K562 (cell line): ENCODE data around the gene PLXNB2. TPM values are rescaled to one million over a fixed set of nuclear protein-coding genes. Genes with fewer than 3 reads are reported as not detected.
A peak's percentile ranks its signal among the peaks of the same experiment; 100 is the strongest.

ENCODE experiments used
- COPS2 ChIP-seq: fragments of 450-650 bp; conservative IDR thresholded peaks from 2 replicates; pipeline ENCODE4 v1.6.1; 2016; ENCODE audit warnings: mild to moderate bottlenecking, moderate library complexity
- CTBP1 ChIP-seq: fragments of 450-650 bp; IDR thresholded peaks from 2 replicates; pipeline ENCODE4 v1.6.1; 2016; ENCODE audit warnings: borderline replicate concordance
- DEAF1 ChIP-seq: fragments of 450-650 bp; formaldehyde crosslinking; IDR thresholded peaks from 2 replicates; pipeline ENCODE4 v1.4.0; 2020; ENCODE audit warnings: mild to moderate bottlenecking, moderate library complexity
- GTF2E2 ChIP-seq: fragments of 200-800 bp; sonication (Bioruptor generic); IDR thresholded peaks from 2 replicates; pipeline ENCODE4 v1.6.1; 2016; ENCODE audit warnings: missing genetic modification characterization, missing compliant biosample characterization
- KAT7 ChIP-seq: sonication (generic); formaldehyde crosslinking; IDR thresholded peaks from 2 replicates; pipeline ENCODE4 v1.8.0; 2022; ENCODE audit warnings: missing genetic modification reagents, mild to moderate bottlenecking, borderline replicate concordance
- NR4A1 ChIP-seq, 2 experiments: fragments of 250-450 bp in 1 of 2; fragments of 450-650 bp in 1 of 2; sonication (Bioruptor Pico) in 1 of 2; IDR thresholded peaks; 2 replicates each; pipeline versions ENCODE4 v1.4.0 to v1.6.1; 2016 to 2020; ENCODE audit warnings: mild to moderate bottlenecking in 2 of 2, missing compliant biosample characterization in 1 of 2, missing genetic modification characterization in 1 of 2, moderate library complexity in 1 of 2
- PCBP1 ChIP-seq: fragments of 200-400 bp; formaldehyde crosslinking; IDR thresholded peaks from 2 replicates; pipeline ENCODE4 v1.6.1; 2018; ENCODE audit warnings: mild to moderate bottlenecking, low read depth, low read length; ENCODE audit not compliant: poor library complexity, severe bottlenecking
- PRMT5 ChIP-seq: sonication (generic); formaldehyde crosslinking; IDR thresholded peaks from 2 replicates; pipeline ENCODE4 v1.5.0; 2020; ENCODE audit warnings: missing genetic modification reagents
- RNF2 ChIP-seq: sonication (generic); IDR thresholded peaks from 2 replicates; pipeline ENCODE4 v1.6.1; 2016
- SREBF1 ChIP-seq: fragments of 150-350 bp; IDR thresholded peaks from 2 replicates; pipeline ENCODE4 v1.6.1; 2014; ENCODE audit warnings: antibody characterized with exemption, low read depth, low read length, borderline replicate concordance
- SRSF1 ChIP-seq: fragments of 200-400 bp; formaldehyde crosslinking; IDR thresholded peaks from 2 replicates; pipeline ENCODE4 v1.6.1; 2017; ENCODE audit warnings: mild to moderate bottlenecking, low read depth, low read length, moderate library complexity
- TRIM25 ChIP-seq: fragments of 450-650 bp; IDR thresholded peaks from 2 replicates; pipeline ENCODE4 v1.7.0; 2016; ENCODE audit warnings: borderline replicate concordance
- ZBTB26 ChIP-seq: fragments of 450-650 bp; formaldehyde crosslinking; IDR thresholded peaks from 2 replicates; pipeline ENCODE4 v1.4.0; 2022; ENCODE audit warnings: missing genetic modification characterization
- ZNF12 ChIP-seq: sonication (generic); formaldehyde crosslinking; IDR thresholded peaks from 2 replicates; pipeline ENCODE4 v1.4.0; 2020; ENCODE audit warnings: mild to moderate bottlenecking, missing genetic modification reagents
- ZNF133 ChIP-seq: fragments of 250-450 bp; sonication (Bioruptor Pico); IDR thresholded peaks from 2 replicates; pipeline ENCODE4 v1.4.0; 2020; ENCODE audit warnings: mild to moderate bottlenecking
- ZNF134 ChIP-seq: fragments of 250-450 bp; sonication (Bioruptor Pico); conservative IDR thresholded peaks from 2 replicates; pipeline ENCODE4 v1.4.0; 2020
- ZNF197 ChIP-seq: fragments of 200-800 bp; sonication (Bioruptor generic); IDR thresholded peaks from 2 replicates; pipeline ENCODE4 v1.6.1; 2016; ENCODE audit warnings: low read depth, missing genetic modification characterization, missing compliant biosample characterization
- ZNF76 ChIP-seq: fragments of 250-450 bp; sonication (Bioruptor Pico); IDR thresholded peaks from 2 replicates; pipeline ENCODE4 v1.4.0; 2020; ENCODE audit warnings: mild to moderate bottlenecking, moderate library complexity, borderline replicate concordance
- polyA plus RNA-seq, 8 experiments: library from polyadenylated mRNA; depleted of rRNA in 4 of 8; stranded (reverse) in 5 of 8; unstranded in 3 of 8; fragments of >200 nt; fragmentation: Nextera tagmentation in 2 of 8; fragmentation: Illumina TruSeq in 1 of 8; extraction: Ambion mirVana in 2 of 8; extraction: Trizol in 1 of 8; gene quantifications; 2 replicates each; pipeline versions ENCODE4 v1.2.1 to v1.2.3, GENCODE V29; 2011 to 2014; ENCODE audit warnings: inconsistent platforms in 1 of 8, missing spikeins in 1 of 8
- total RNA-seq, 7 experiments: library from RNA; depleted of rRNA in 6 of 7; stranded (reverse); fragments of >200 nt in 6 of 7; fragmentation: Illumina TruSeq in 2 of 7; extraction: Trizol in 2 of 7; gene quantifications; 2 replicates each; pipeline versions ENCODE4 v1.2.1 to v1.2.3, GENCODE V29; 2011 to 2021; ENCODE audit warnings: low replicate concordance in 1 of 7
- TF ChIP-seq, protein P1 (sequence below): fragments of 450-650 bp; IDR thresholded peaks from one replicate; pipeline ENCODE4 v1.6.1; 2018; ENCODE audit warnings: mild to moderate bottlenecking, moderate library complexity; ENCODE audit not compliant: partially characterized antibody

PLXNB2 gene
- total and polyA plus RNA-seq, 9 of the 15 experiments (the other 6 are each of a cell fraction or from before 2014, with no cell fraction given), result 0.15 to 45.1 (median 13.6) TPM

DNA sequence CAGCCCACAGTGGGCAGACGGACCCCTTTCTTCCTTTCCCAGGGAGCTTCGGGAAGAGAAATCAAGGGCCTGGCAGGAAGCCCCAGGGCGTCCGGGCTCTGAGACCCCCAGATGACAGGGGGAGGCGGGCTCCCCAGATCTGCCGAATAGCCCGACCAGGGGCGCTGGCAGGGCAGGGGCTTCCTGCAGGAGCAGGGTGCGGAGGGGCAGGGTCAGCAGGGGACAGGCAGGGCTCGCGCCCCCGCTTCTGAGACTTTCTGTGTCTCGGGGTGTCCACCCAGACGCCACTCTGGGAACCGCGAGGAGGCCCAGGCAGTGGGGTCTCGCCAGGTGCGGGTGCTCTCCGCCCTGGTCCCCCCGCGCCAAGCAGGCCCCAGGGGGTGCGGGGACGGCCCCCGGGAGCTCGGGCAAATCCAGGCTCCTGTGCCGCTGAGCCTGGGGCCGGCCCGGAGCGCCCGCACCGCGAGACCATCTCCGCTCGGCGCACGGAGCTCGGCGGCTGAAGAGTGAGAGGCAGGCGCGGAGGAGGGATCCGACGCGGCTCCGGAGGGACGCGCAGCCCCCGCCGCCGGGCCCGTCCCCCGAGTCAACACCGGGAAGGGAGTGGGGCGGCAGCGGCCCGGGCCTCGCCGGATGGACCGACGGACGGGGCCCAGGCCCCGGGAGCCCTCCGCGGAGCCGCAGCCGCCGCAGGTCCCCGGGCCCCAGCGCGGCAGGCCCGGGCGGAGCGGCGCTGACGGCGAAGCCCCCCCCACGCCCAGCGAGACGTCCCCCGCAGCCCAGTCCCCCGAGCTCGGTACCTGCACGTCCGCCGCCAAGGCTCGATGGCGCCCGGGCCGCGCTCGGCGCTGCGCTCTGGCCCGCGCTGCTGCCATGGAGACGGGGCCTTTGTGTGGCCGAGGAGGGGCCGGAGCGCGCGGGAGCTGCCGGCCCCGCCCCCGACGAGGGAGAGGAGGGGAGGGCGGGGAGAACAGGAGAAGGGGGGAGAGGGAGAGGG, at the start of gene PLXNB2 (continued):
- no peak for TF ChIP-seq DEAF1
- TF ChIP-seq ZBTB26 (CRISPR knock-in tag), result no peak
- no peak for TF ChIP-seq NR4A1 (CRISPR knock-in tag; IDR thresholded peaks at IDR 0.05)
- TF ChIP-seq NR4A1 (tag; IDR thresholded peaks at IDR 0.05), result no peak
- 0 out of 2 replicates have a peak, but pooled peaks have one; percentile 18 for TF ChIP-seq CTBP1
- TF ChIP-seq ZNF12 (CRISPR knock-in tag), result no peak
- no peak for TF ChIP-seq PRMT5 (CRISPR knock-in tag)
- TF ChIP-seq SREBF1, result no peak
- no peak for TF ChIP-seq COPS2
- no peak for TF ChIP-seq SRSF1
- TF ChIP-seq TRIM25, result no peak
- TF ChIP-seq KAT7, result no peak
- TF ChIP-seq ZNF134 (CRISPR knock-in tag), result no peak
- no peak for TF ChIP-seq ZNF133
- no peak for TF ChIP-seq GTF2E2 (tag)
- peak; percentile 65 for TF ChIP-seq PCBP1
- TF ChIP-seq, protein P1, sequence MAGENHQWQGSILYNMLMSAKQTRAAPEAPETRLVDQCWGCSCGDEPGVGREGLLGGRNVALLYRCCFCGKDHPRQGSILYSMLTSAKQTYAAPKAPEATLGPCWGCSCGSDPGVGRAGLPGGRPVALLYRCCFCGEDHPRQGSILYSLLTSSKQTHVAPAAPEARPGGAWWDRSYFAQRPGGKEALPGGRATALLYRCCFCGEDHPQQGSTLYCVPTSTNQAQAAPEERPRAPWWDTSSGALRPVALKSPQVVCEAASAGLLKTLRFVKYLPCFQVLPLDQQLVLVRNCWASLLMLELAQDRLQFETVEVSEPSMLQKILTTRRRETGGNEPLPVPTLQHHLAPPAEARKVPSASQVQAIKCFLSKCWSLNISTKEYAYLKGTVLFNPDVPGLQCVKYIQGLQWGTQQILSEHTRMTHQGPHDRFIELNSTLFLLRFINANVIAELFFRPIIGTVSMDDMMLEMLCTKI, result no peak
- TF ChIP-seq ZNF76 (CRISPR knock-in tag), result no peak
- no peak for TF ChIP-seq ZNF197 (CRISPR knock-in tag)
- TF ChIP-seq RNF2, result no peak
